ENCODE measurements around the gene ADGRG6.

ADGRG6 gene

DNA sequence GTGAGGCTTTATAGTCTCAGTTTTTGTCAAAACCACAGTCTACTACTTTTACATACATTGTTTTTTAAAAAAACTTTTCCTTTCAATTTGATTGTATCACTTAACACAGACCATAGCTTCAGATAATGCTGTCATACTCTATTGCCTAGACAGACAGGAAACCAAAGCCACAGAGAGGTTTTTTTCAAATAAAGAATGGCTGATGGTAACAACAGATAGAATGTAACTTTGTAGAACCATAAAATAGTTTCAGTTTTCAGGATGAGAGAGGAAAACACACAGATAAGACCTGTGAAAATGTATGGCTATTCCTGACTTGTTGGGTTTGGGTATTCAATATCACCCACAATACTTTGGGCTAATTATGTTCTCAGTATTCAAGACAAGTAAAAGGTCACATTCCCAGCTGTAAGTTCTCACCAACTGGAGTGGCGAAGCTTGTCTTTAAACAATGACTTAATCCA lies 94.0 kb downstream of the ADGRG6 start:
- Histone ChIP-seq H3K9me3 (ENCODE audit: insufficient read depth, low read length) (no peaks in the 10 kb centered on the region), H2AFZ (ENCODE audit: low read depth, low read length, severe bottlenecking) (no peak overlapping the region), H3K9me2 (replicated peaks; ENCODE audit: insufficient read depth, low read length) (no peaks in the 10 kb centered on the region), H3K4me3 (ENCODE audit: insufficient read depth, low read length, poor library complexity, severe bottlenecking) (no peak overlapping the region), H3K27ac (ENCODE audit: low read depth, low read length) (no peak overlapping the region), H3K9ac (ENCODE audit: low read length) (no peak overlapping the region), H4K20me1 (ENCODE audit: low read depth, low read length) (no peaks in the 10 kb centered on the region), H3F3A (ENCODE audit: insufficient read depth) (no peaks in the 10 kb centered on the region), H3K79me2 (ENCODE audit: insufficient read depth, low read length) (no peaks in the 10 kb centered on the region), H3K4me2 (ENCODE audit: low read depth, low read length, poor library complexity, severe bottlenecking) (no peak overlapping the region), H3K27me3 (ENCODE audit: low read length) (no peaks in the 10 kb centered on the region), H3K36me3 (ENCODE audit: low read length) (no peaks in the 10 kb centered on the region)
- no peak for TF ChIP-seq CTCF (IDR thresholded peaks at IDR 0.05; ENCODE audit: insufficient read depth, low read length, poor library complexity, severe bottlenecking)
- no peak for TF ChIP-seq EZH2phosphoT487 (conservative IDR thresholded peaks at IDR 0.05; ENCODE audit: low read length)

- no peaks in the 10 kb centered on the region for H3K9me2 ChIP-seq (replicated peaks; ENCODE audit: insufficient read depth, low read length)
- no peaks in the 10 kb centered on the region for H3F3A ChIP-seq (ENCODE audit: insufficient read depth)
- TF ChIP-seq CTCF (IDR thresholded peaks at IDR 0.05; ENCODE audit: insufficient read depth, low read length, poor library complexity, severe bottlenecking) (no peak), EZH2phosphoT487 (conservative IDR thresholded peaks at IDR 0.05; ENCODE audit: low read length) (no peak)
- H4K20me1 ChIP-seq (ENCODE audit: low read depth, low read length), result no peaks in the 10 kb centered on the region
- no peaks in the 10 kb centered on the region for H3K79me2 ChIP-seq (ENCODE audit: insufficient read depth, low read length)
- H3K4me3 ChIP-seq (ENCODE audit: insufficient read depth, low read length, poor library complexity, severe bottlenecking), result no peak overlapping the region
- H2AFZ ChIP-seq (ENCODE audit: low read depth, low read length, severe bottlenecking), result no peak overlapping the region
- H3K4me2 ChIP-seq (ENCODE audit: low read depth, low read length, poor library complexity, severe bottlenecking), result no peak overlapping the region
- H3K27me3 ChIP-seq (ENCODE audit: low read length), result no peaks in the 10 kb centered on the region
- H3K27ac ChIP-seq (ENCODE audit: low read depth, low read length), result no peak overlapping the region
- no peaks in the 10 kb centered on the region for H3K36me3 ChIP-seq (ENCODE audit: low read length)
- H3K9me3 ChIP-seq (ENCODE audit: insufficient read depth, low read length), result no peaks in the 10 kb centered on the region
- H3K9ac ChIP-seq (ENCODE audit: low read length), result no peak overlapping the region
These were observed 96.5 kb downstream of the ADGRG6 start for GRCh38 chr6:142398353-142398752.

DNA sequence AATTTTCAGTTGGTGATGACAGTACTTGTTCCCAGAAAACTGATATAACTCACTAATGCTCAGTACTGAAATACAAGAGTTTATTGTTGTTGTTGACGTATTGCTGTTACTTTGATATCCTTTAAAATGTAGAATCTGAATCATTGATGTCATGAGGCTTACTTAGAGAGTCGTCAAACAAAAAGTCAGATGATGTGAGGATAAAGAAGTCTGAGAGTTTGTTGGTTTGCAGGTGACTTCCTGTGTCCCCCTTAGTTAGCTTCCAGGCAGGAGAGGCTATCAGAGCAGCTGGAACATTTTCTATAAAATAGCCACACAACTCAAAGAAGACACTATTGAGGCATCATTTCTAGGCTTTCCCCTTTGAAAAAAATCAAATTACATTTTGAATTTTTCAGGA lies 97.9 kb downstream of the ADGRG6 start:
- Histone ChIP-seq H3K79me2 (ENCODE audit: insufficient read depth, low read length) (no peaks in the 10 kb centered on the region), H2AFZ (ENCODE audit: low read depth, low read length, severe bottlenecking) (no peak overlapping the region), H3K9me3 (ENCODE audit: insufficient read depth, low read length) (no peaks in the 10 kb centered on the region), H3K4me2 (ENCODE audit: low read depth, low read length, poor library complexity, severe bottlenecking) (no peak overlapping the region), H3K27ac (ENCODE audit: low read depth, low read length) (no peak overlapping the region), H3K27me3 (ENCODE audit: low read length) (no peaks in the 10 kb centered on the region), H3F3A (ENCODE audit: insufficient read depth) (no peaks in the 10 kb centered on the region), H3K36me3 (ENCODE audit: low read length) (no peaks in the 10 kb centered on the region), H3K9me2 (replicated peaks; ENCODE audit: insufficient read depth, low read length) (no peaks in the 10 kb centered on the region), H3K4me3 (ENCODE audit: insufficient read depth, low read length, poor library complexity, severe bottlenecking) (no peak overlapping the region), H4K20me1 (ENCODE audit: low read depth, low read length) (no peaks in the 10 kb centered on the region), H3K9ac (ENCODE audit: low read length) (no peak overlapping the region)
- TF ChIP-seq CTCF (IDR thresholded peaks at IDR 0.05; ENCODE audit: insufficient read depth, low read length, poor library complexity, severe bottlenecking) (no peak), EZH2phosphoT487 (conservative IDR thresholded peaks at IDR 0.05; ENCODE audit: low read length) (no peak)
